Osteoblast (primary cell): ENCODE data around the gene DNAJC3. TPM values are rescaled to one million over a fixed set of nuclear protein-coding genes. Genes with fewer than 3 reads are reported as not detected.

Experiments used
- DNase-seq: peaks from one replicate; pipeline ENCODE4 v3.0.0; 2011; ENCODE audit warnings: low spot score, mixed read lengths; ENCODE audit not compliant: insufficient read length; ENCODE audit errors: missing footprints
- H2AFZ ChIP-seq: 2 replicates; pipeline ENCODE4 v1.6.0; 2011; ENCODE audit warnings: mild to moderate bottlenecking, low read length
- H3K27ac ChIP-seq: 2 replicates; pipeline ENCODE4 v1.5.1; 2011; ENCODE audit warnings: mild to moderate bottlenecking, low read depth, low read length, moderate library complexity
- H3K27me3 ChIP-seq: 2 replicates; pipeline ENCODE4 v1.6.0; 2012; ENCODE audit warnings: mild to moderate bottlenecking, control low read depth, inconsistent platforms, low read length, moderate library complexity; ENCODE audit not compliant: insufficient read depth
- H3K36me3 ChIP-seq: 2 replicates; pipeline ENCODE4 v1.5.1; 2011; ENCODE audit warnings: mild to moderate bottlenecking, low read length, control low read depth, moderate library complexity; ENCODE audit not compliant: insufficient read depth
- H3K4me1 ChIP-seq: 2 replicates; pipeline ENCODE4 v1.5.1; 2011; ENCODE audit warnings: mild to moderate bottlenecking, low read length, control low read depth, moderate library complexity; ENCODE audit not compliant: insufficient read depth
- H3K4me2 ChIP-seq: 2 replicates; pipeline ENCODE4 v1.6.0; 2011; ENCODE audit warnings: mild to moderate bottlenecking, low read length; ENCODE audit not compliant: insufficient read depth
- H3K4me3 ChIP-seq: fragments of 200-600 bp; sonication (generic); 3 replicates; pipeline ENCODE4 v1.5.1; 2012; ENCODE audit warnings: mild to moderate bottlenecking, low read length, inconsistent platforms; ENCODE audit not compliant: insufficient read depth
- H3K79me2 ChIP-seq: 2 replicates; pipeline ENCODE4 v1.6.0; 2012; ENCODE audit warnings: mild to moderate bottlenecking, low read length, control low read depth, inconsistent platforms; ENCODE audit not compliant: insufficient read depth
- H3K9me3 ChIP-seq: 2 replicates; pipeline ENCODE4 v1.5.1; 2011; ENCODE audit warnings: low read depth, low read length, control low read depth
- H4K20me1 ChIP-seq: 2 replicates; pipeline ENCODE4 v1.6.0; 2012; ENCODE audit warnings: mild to moderate bottlenecking, low read length, control low read depth; ENCODE audit not compliant: insufficient read depth
- CTCF ChIP-seq: IDR thresholded peaks from 2 replicates; pipeline ENCODE4 v1.5.1; 2011; ENCODE audit warnings: mild to moderate bottlenecking, low read depth, low read length, moderate library complexity; ENCODE audit errors: extremely low read depth
- small RNA-seq: library from RNA; depleted of rRNA; stranded (forward); fragments of <200 nt; gene quantifications from one replicate; pipeline ENCODE3, GENCODE V24; 2012
- total RNA-seq: library from RNA; depleted of rRNA; stranded (reverse); fragments of >200 nt; gene quantifications from 2 replicates; pipeline ENCODE4 v1.2.3, GENCODE V29; 2012

DNAJC3 gene
- total RNA-seq, 1 donor, result 58.6 TPM

- no peak overlapping the region for H2AFZ ChIP-seq
These were observed 156.8 kb downstream of the DNAJC3 start for GRCh38 chr13:95833719-95834118.

GRCh38 chr13:95834134-95834765 is 157.3 kb downstream of the DNAJC3 start:
- Histone ChIP-seq H3K36me3 (no peaks in the 10 kb centered on the region), H3K4me2 (peak overlapping the region; percentile 39), H3K4me3 (no peak overlapping the region), H4K20me1 (no peaks in the 10 kb centered on the region), H3K27me3 (no peaks in the 10 kb centered on the region), H3K4me1 (peaks cover 11% of the 10 kb centered on the region), H3K27ac (no peak overlapping the region), H3K9me3 (no peaks in the 10 kb centered on the region), H2AFZ (no peak overlapping the region), H3K79me2 (no peaks in the 10 kb centered on the region)
- peak; percentile 94 for TF ChIP-seq CTCF
- DNase-seq, result peak; percentile 32

More at GRCh38 chr13:95833719-95834118, 156.8 kb downstream of the DNAJC3 start:
- Histone ChIP-seq H3K9me3 (no peaks in the 10 kb centered on the region), H3K4me2 (peak overlapping the region; percentile 39), H3K27me3 (no peaks in the 10 kb centered on the region), H3K4me3 (no peak overlapping the region), H3K36me3 (no peaks in the 10 kb centered on the region), H3K4me1 (peaks cover 11% of the 10 kb centered on the region), H4K20me1 (no peaks in the 10 kb centered on the region), H3K27ac (no peak overlapping the region), H3K79me2 (no peaks in the 10 kb centered on the region)
- DNase-seq, result no peak
- TF ChIP-seq CTCF, result no peak

GRCh38 chr13:95841894-95842293 is 165.0 kb downstream of the DNAJC3 start:
- Histone ChIP-seq H2AFZ (no peak overlapping the region), H3K36me3 (no peaks in the 10 kb centered on the region), H3K4me2 (no peak overlapping the region), H3K27ac (no peak overlapping the region), H3K27me3 (no peaks in the 10 kb centered on the region), H3K4me1 (no peaks in the 10 kb centered on the region), H3K9me3 (no peaks in the 10 kb centered on the region), H3K79me2 (no peaks in the 10 kb centered on the region), H3K4me3 (no peak overlapping the region), H4K20me1 (no peaks in the 10 kb centered on the region)
- TF ChIP-seq CTCF, result no peak
- no peak for DNase-seq

GRCh38 chr13:95842898-95843297 is 166.0 kb downstream of the DNAJC3 start:
- no peaks in the 10 kb centered on the region for H3K79me2 ChIP-seq
- no peaks in the 10 kb centered on the region for H4K20me1 ChIP-seq
- no peak overlapping the region for H2AFZ ChIP-seq
- H3K36me3 ChIP-seq, result no peaks in the 10 kb centered on the region
- H3K4me3 ChIP-seq, result no peak overlapping the region
- H3K27ac ChIP-seq, result no peak overlapping the region
- no peak for TF ChIP-seq CTCF
- DNase-seq, result no peak
- no peaks in the 10 kb centered on the region for H3K4me1 ChIP-seq
- no peak overlapping the region for H3K4me2 ChIP-seq
- H3K9me3 ChIP-seq, result no peaks in the 10 kb centered on the region
- no peaks in the 10 kb centered on the region for H3K27me3 ChIP-seq

Small RNA genes lying within 50 kb of the gene (small RNA-seq; reads per million reads assigned to genes)
- not detected for gene HMGN1P24

Other genes starting within 250 kb of the DNAJC3 start
- gene CLDN10, start 124.4 kb upstream of the DNAJC3 start, total RNA-seq, result not detected in 2 replicates
- 33.9 and 34.0 TPM in 2 replicates for gene DZIP1, start 32.4 kb upstream of the DNAJC3 start, total RNA-seq